HepG2 (cell line): ENCODE measurements around the gene FAM174C. TPM values are rescaled to one million over a fixed set of nuclear protein-coding genes. Genes with fewer than 3 reads are reported as not detected.

ENCODE experiments used
- ATAD3A ChIP-seq: sonication (generic); formaldehyde crosslinking; IDR thresholded peaks from 2 replicates; pipeline ENCODE4 v1.4.0; 2020; ENCODE audit warnings: missing genetic modification reagents
- PRDM15 ChIP-seq: sonication (generic); formaldehyde crosslinking; IDR thresholded peaks from 2 replicates; pipeline ENCODE4 v1.4.0; 2020; ENCODE audit warnings: missing genetic modification reagents
- TFAP4 ChIP-seq: sonication (generic); IDR thresholded peaks from 2 replicates; pipeline ENCODE4 v1.6.1; 2016; ENCODE audit warnings: low read depth, borderline replicate concordance
- YY1 ChIP-seq: IDR thresholded peaks from 2 replicates; pipeline ENCODE4 v1.6.1; 2011; ENCODE audit warnings: low read length, low read depth, moderate library complexity, mild to moderate bottlenecking; ENCODE audit not compliant: insufficient read depth, insufficient replicate concordance
- ZBTB44 ChIP-seq: sonication (generic); formaldehyde crosslinking; IDR thresholded peaks from 2 replicates; pipeline ENCODE4 v1.4.0; 2020; ENCODE audit warnings: missing genetic modification reagents
- ZNF142 ChIP-seq: sonication (generic); formaldehyde crosslinking; IDR thresholded peaks from 2 replicates; pipeline ENCODE4 v1.4.0; 2020; ENCODE audit warnings: missing genetic modification reagents
- ZNF713 ChIP-seq: sonication (generic); formaldehyde crosslinking; IDR thresholded peaks from 2 replicates; pipeline ENCODE4 v1.4.0; 2020; ENCODE audit warnings: mild to moderate bottlenecking, missing genetic modification reagents
- ZNF800 ChIP-seq: sonication (generic); formaldehyde crosslinking; IDR thresholded peaks from 2 replicates; pipeline ENCODE4 v1.4.0; 2020; ENCODE audit warnings: missing genetic modification reagents
- polyA plus RNA-seq, 8 experiments: library from polyadenylated mRNA; depleted of rRNA in 3 of 8; stranded (reverse) in 7 of 8; unstranded in 1 of 8; fragments of >200 nt; fragmentation: Illumina TruSeq in 4 of 8; extraction: Trizol in 4 of 8; gene quantifications; 2 replicates each; pipeline versions ENCODE4 v1.2.1 to v1.2.3, GENCODE V29; 2011 to 2016; ENCODE audit warnings: low read depth in 4 of 8, missing spikeins in 1 of 8, mixed read lengths in 1 of 8; ENCODE audit not compliant: insufficient read depth in 1 of 8
- total RNA-seq, 5 experiments: library from RNA; depleted of rRNA; stranded (reverse); fragments of >200 nt; fragmentation: Illumina TruSeq; extraction: Trizol; gene quantifications; 2 replicates each; pipeline ENCODE4 v1.2.3, GENCODE V29; 2016; ENCODE audit warnings: low read depth in 1 of 5

The FAM174C gene
- total and polyA plus RNA-seq, 2 of the 13 experiments (the other 11 are each of a cell fraction or from before 2014, with no cell fraction given): 19.5 to 31.3 TPM

GRCh38 chr19:1241417-1242095 lies 33.8 kb upstream of the FAM174C start, which contains the start of gene ATP5F1D (continued):
- no peak for TF ChIP-seq TFAP4
- no peak for TF ChIP-seq ZBTB44
- 0 out of 2 replicates have a peak, but pooled peaks have one; percentile 55 for TF ChIP-seq ZNF142
- TF ChIP-seq ZNF713 (CRISPR knock-in tag): 0 out of 2 replicates have a peak, but pooled peaks have one; percentile 7
- TF ChIP-seq YY1: peak; percentile 84
- TF ChIP-seq ZNF800 (CRISPR knock-in tag): no peak
- peak; percentile 50; the same call in 1 of the 2 replicates for TF ChIP-seq PRDM15 (CRISPR knock-in tag)
- TF ChIP-seq ATAD3A (CRISPR knock-in tag): no peak
